Neural cell (in vitro differentiated cells): ENCODE results near the gene NR2C2AP.

Source experiments
- POLR2AphosphoS5 ChIP-seq: IDR thresholded peaks from 2 replicates; pipeline ENCODE4 v1.6.1; 2012
- TAF1 ChIP-seq: IDR thresholded peaks from 2 replicates; pipeline ENCODE4 v1.6.1; 2012; ENCODE audit warnings: low read depth
- TF ChIP-seq, protein P1 (sequence below): IDR thresholded peaks from 2 replicates; pipeline ENCODE4 v1.6.1; 2012; ENCODE audit warnings: borderline replicate concordance
- TF ChIP-seq, protein P2 (sequence below): fragments of 450-650 bp; IDR thresholded peaks from 2 replicates; pipeline ENCODE4 v1.5.1; 2014; ENCODE audit warnings: antibody characterized with exemption, mild to moderate bottlenecking, moderate library complexity; ENCODE audit not compliant: poor library complexity, severe bottlenecking

DNA sequence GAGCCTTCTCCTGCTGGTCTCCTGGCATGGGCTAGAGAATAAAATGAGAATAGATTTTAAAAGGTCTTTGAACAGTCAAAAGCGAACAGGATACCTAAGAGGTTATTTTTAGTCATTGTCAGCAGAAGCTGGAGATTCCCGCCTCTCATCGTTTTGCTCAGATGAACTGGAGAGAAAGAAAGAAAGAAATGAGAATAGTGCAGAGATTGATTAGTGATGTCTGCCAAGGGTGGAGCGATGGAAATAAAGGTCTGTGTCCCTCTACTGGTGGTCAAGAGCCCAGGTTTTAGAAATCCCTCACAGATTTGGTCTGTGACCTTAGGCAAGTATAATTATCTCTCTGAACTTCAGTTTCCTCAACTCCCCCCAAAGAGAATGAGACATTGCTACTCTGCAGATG, 13.9 kb upstream of the NR2C2AP start:
- TF ChIP-seq, protein P1, sequence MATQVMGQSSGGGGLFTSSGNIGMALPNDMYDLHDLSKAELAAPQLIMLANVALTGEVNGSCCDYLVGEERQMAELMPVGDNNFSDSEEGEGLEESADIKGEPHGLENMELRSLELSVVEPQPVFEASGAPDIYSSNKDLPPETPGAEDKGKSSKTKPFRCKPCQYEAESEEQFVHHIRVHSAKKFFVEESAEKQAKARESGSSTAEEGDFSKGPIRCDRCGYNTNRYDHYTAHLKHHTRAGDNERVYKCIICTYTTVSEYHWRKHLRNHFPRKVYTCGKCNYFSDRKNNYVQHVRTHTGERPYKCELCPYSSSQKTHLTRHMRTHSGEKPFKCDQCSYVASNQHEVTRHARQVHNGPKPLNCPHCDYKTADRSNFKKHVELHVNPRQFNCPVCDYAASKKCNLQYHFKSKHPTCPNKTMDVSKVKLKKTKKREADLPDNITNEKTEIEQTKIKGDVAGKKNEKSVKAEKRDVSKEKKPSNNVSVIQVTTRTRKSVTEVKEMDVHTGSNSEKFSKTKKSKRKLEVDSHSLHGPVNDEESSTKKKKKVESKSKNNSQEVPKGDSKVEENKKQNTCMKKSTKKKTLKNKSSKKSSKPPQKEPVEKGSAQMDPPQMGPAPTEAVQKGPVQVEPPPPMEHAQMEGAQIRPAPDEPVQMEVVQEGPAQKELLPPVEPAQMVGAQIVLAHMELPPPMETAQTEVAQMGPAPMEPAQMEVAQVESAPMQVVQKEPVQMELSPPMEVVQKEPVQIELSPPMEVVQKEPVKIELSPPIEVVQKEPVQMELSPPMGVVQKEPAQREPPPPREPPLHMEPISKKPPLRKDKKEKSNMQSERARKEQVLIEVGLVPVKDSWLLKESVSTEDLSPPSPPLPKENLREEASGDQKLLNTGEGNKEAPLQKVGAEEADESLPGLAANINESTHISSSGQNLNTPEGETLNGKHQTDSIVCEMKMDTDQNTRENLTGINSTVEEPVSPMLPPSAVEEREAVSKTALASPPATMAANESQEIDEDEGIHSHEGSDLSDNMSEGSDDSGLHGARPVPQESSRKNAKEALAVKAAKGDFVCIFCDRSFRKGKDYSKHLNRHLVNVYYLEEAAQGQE, result no peak
- no peak for TF ChIP-seq POLR2AphosphoS5
- TF ChIP-seq, protein P2, sequence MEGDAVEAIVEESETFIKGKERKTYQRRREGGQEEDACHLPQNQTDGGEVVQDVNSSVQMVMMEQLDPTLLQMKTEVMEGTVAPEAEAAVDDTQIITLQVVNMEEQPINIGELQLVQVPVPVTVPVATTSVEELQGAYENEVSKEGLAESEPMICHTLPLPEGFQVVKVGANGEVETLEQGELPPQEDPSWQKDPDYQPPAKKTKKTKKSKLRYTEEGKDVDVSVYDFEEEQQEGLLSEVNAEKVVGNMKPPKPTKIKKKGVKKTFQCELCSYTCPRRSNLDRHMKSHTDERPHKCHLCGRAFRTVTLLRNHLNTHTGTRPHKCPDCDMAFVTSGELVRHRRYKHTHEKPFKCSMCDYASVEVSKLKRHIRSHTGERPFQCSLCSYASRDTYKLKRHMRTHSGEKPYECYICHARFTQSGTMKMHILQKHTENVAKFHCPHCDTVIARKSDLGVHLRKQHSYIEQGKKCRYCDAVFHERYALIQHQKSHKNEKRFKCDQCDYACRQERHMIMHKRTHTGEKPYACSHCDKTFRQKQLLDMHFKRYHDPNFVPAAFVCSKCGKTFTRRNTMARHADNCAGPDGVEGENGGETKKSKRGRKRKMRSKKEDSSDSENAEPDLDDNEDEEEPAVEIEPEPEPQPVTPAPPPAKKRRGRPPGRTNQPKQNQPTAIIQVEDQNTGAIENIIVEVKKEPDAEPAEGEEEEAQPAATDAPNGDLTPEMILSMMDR, result no peak
- TF ChIP-seq TAF1, result no peak
